HG02763 (cell line): ENCODE data around the gene C14orf119.

Experiments used
- ATAC-seq: cut with Tn5 transposase; IDR thresholded peaks from one replicate; pipeline ENCODE4 v1.9.1; 2021; ENCODE audit warnings: mild to moderate bottlenecking, moderate library complexity; ENCODE audit not compliant: unreplicated experiment

C14orf119 gene, protein sequence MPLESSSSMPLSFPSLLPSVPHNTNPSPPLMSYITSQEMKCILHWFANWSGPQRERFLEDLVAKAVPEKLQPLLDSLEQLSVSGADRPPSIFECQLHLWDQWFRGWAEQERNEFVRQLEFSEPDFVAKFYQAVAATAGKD

GRCh38 chr14:23095196-23096108 lies at the start of gene C14orf119:
TSS of gene C14orf119 (plus strand) at chr14:23095505. CDS start at chr14:23097659, 2,154 bp downstream.
- peak; percentile 89 for ATAC-seq

- ATAC-seq: no peak
These were observed 48.2 kb upstream of the C14orf119 start for GRCh38 chr14:23047034-23047634.

GRCh38 chr14:23047751-23048693 lies 47.3 kb upstream of the C14orf119 start:
- ATAC-seq: no peak

GRCh38 chr14:23049011-23049410 lies 46.3 kb upstream of the C14orf119 start:
- ATAC-seq: no peak

GRCh38 chr14:23051141-23052057 lies 43.9 kb upstream of the C14orf119 start:
- no peak for ATAC-seq

GRCh38 chr14:23052182-23052623 lies 43.1 kb upstream of the C14orf119 start:
- no peak for ATAC-seq

DNA sequence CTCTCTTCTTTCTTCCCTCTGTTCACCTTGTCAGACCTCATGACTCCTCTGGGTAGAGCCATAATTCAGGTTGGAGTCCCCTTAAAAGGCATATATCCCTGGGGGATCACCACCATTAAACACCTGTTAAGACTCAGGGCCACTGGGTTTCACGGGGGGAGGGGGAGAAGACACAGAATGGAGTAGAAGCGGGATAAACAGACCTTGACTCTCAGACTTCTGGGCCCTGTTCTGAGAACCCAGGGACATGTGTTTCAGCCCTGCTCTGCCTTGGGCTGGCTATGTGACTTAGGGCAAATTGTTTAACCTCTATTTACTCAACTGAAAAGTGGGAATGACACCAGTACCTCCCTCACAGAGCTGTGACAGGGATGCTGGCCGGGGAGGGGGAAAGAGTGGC lies 42.6 kb upstream of the C14orf119 start:
- no peak for ATAC-seq

GRCh38 chr14:23053426-23053825 lies 41.9 kb upstream of the C14orf119 start:
- no peak for ATAC-seq

DNA sequence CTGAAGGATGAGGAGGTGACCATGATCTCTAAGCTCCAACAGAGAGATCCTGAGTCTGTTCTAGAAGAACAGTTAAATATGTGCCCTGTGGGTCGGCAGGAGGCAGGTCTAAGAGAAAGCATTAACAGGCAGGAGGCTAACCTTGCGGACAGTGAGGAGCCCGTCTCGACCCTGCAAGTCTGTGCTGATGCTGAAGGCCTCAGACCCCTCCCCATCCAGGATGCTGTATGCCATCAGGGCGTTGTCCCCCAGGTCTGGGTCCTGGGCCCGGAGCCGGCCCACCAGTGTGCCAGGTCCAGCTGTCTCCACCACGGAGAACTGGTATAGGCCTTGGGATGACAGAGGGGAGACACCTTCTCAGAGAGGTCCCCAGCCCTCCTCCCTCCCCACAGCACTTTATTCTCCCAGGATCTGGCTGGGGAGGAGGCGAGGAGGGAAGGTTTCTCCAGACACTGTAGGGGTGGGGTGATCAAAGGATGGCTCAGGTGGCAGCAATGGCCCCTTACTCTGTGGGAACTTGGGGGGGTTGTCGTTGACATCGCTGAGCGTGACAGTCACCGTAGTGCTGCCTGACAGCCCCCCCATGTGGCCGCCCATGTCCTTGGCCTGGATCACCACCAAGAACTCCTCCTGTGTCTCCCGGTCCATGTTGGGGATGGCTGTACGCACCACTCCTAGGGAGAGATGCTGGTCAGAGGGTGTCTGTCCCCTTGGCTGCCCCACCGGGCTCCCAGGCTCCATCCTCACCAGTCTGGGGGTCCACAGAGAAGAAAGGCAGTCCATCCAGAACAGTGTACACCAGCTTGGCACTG lies 41.1 kb upstream of the C14orf119 start:
- ATAC-seq: no peak

GRCh38 chr14:23055147-23055550 lies 40.2 kb upstream of the C14orf119 start:
- no peak for ATAC-seq

DNA sequence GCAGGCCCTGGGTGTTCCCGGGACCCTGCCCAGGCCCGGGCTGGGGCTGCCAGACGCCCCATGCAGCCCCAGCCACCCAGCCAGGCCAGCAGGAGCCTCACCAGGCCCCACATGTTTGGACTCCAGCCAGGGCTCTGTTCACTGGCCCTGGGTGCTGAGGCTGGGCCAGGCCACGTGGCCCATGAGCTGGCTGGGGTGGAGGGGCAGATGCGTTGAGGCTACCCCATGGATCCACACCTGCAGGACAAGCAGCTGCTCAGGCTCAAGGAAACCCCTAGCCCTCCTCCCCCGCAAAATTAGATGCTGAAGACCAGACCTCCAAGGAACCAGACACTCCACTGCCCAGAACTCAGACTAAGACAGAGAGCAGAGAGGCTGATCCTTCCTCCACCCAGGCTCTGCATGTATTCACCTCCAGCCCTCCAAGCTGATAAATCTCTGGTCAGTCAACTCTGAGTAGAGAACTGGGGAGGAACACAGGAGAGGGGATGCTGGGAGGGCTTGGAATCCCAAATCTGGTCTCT lies 39.6 kb upstream of the C14orf119 start:
- no peak for ATAC-seq

- no peak for ATAC-seq
These were observed 39.0 kb upstream of the C14orf119 start for GRCh38 chr14:23056145-23056955.

GRCh38 chr14:23056956-23057756 lies 38.1 kb upstream of the C14orf119 start, which contains the start of gene CDH24:
TSS of gene CDH24 (minus strand) at chr14:23057520. CDS start at chr14:23055733, 1,787 bp downstream.
- peak; percentile 44 for ATAC-seq

DNA sequence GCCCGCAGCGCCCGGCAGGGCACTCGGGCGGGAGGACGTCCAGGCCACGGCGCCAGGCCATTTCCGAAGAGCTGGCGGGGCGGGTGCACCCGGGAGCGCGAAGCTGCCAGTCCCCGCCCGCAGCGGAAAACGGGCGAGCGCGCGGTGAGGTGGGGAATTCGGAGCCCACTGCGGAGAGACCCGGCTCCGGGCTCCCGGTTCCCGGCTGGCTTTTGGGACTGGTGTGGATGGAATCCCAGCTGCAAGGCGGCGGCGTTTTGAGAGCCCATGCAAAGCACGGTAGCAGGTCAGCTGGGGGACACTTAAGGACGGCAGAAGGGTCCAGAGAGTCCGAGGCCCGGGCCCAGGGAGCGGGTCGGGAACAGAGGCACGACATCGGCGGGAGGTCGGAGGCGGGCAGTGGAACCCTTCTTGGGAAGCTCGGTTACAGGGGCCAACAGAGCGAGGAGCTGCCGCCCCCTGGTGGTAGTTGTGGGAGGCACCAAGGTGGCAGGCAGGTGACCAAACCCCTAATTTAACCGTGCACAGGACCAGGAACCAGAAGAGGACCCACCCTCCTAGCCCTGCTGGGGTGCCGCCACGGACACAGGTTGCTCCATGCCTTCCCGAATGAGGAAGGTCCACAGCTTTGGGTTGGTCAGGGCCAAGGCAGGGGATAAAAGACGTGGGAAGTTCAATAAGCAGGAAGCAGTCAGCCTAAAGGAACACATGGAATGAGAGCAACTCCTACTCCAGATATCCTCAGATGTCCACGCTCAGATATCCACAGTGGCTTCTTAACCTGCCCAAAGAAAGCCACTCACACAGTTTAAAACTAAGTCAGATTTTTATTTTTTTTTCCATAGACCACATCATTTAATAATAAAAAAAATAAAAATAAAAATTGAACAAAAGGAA lies 37.3 kb upstream of the C14orf119 start:
- peak; percentile 64 for ATAC-seq

GRCh38 chr14:23058654-23059504 lies 36.4 kb upstream of the C14orf119 start:
- no peak for ATAC-seq
